Keratinocyte (primary cell): ENCODE measurements around the gene SERPINA1. TPM values are rescaled to one million over a fixed set of nuclear protein-coding genes. Genes with fewer than 3 reads are reported as not detected.
A peak's percentile ranks its signal among the peaks of the same experiment; 100 is the strongest.

Experiments used
- DNase-seq: peaks from one replicate; pipeline ENCODE4 v3.0.0-alpha.2; 2011; ENCODE audit warnings: low read depth, missing footprints, low spot score
- FAIRE-seq: peaks from 2 replicates; lab custom pipeline; 2011; peaks lifted over from hg19 to GRCh38; lab: Jason Lieb, UNC
- H2AFZ ChIP-seq: 2 replicates; pipeline ENCODE4 v1.6.0; 2012; ENCODE audit warnings: low read length, control low read depth, inconsistent platforms; ENCODE audit not compliant: control insufficient read depth
- H3K27ac ChIP-seq: 2 replicates; pipeline ENCODE4 v1.5.1; 2011; ENCODE audit warnings: low read length; ENCODE audit not compliant: control insufficient read depth, insufficient read depth
- H3K27me3 ChIP-seq: 3 replicates; pipeline ENCODE4 v1.6.0; 2011; ENCODE audit warnings: low read length; ENCODE audit not compliant: control insufficient read depth, insufficient read depth; ENCODE audit errors: extremely low read depth
- H3K36me3 ChIP-seq, 2 experiments: 2 replicates in 1 of 2; 3 replicates in 1 of 2; pipeline ENCODE4 v1.5.1; 2011; ENCODE audit warnings: low read length in 2 of 2, mild to moderate bottlenecking in 1 of 2; ENCODE audit not compliant: control insufficient read depth in 2 of 2, insufficient read depth in 2 of 2; ENCODE audit errors: extremely low read depth in 1 of 2
- H3K4me1 ChIP-seq: 3 replicates; pipeline ENCODE4 v1.5.1; 2011; ENCODE audit warnings: low read length; ENCODE audit not compliant: control insufficient read depth, insufficient read depth; ENCODE audit errors: extremely low read depth
- H3K4me2 ChIP-seq: 3 replicates; pipeline ENCODE4 v1.6.0; 2011; ENCODE audit warnings: low read depth, low read length; ENCODE audit not compliant: control insufficient read depth, insufficient read depth; ENCODE audit errors: extremely low read depth
- H3K4me3 ChIP-seq, 3 experiments: fragments of 200-600 bp in 1 of 3; sonication (generic) in 1 of 3; 2 replicates in 2 of 3; 3 replicates in 1 of 3; pipeline ENCODE4 v1.5.1; 2011 to 2016; ENCODE audit warnings: low read length in 3 of 3, mild to moderate bottlenecking in 3 of 3, control low read depth in 2 of 3, inconsistent platforms in 1 of 3, low read depth in 1 of 3, mixed read lengths in 1 of 3, mixed run types in 1 of 3, moderate library complexity in 1 of 3; ENCODE audit not compliant: control insufficient read depth in 2 of 3, insufficient read depth in 2 of 3; ENCODE audit errors: extremely low read depth in 1 of 3
- H3K79me2 ChIP-seq: 2 replicates; pipeline ENCODE4 v1.6.0; 2012; ENCODE audit warnings: low read length; ENCODE audit not compliant: control insufficient read depth, insufficient read depth
- H3K9ac ChIP-seq: 3 replicates; pipeline ENCODE4 v1.6.0; 2011; ENCODE audit warnings: low read length; ENCODE audit not compliant: control insufficient read depth, insufficient read depth; ENCODE audit errors: extremely low read depth
- H3K9me1 ChIP-seq: 3 replicates; pipeline ENCODE4 v1.6.0; 2011; ENCODE audit warnings: low read length; ENCODE audit not compliant: control insufficient read depth, insufficient read depth; ENCODE audit errors: extremely low read depth
- H3K9me3 ChIP-seq: 2 replicates; pipeline ENCODE4 v1.5.1; 2012; ENCODE audit warnings: low read depth, low read length; ENCODE audit not compliant: control insufficient read depth
- H4K20me1 ChIP-seq: 3 replicates; pipeline ENCODE4 v1.6.0; 2011; ENCODE audit warnings: low read length; ENCODE audit not compliant: control insufficient read depth, insufficient read depth; ENCODE audit errors: extremely low read depth
- CTCF ChIP-seq, 3 experiments: IDR thresholded peaks in 1 of 3; conservative IDR thresholded peaks in 1 of 3; optimal IDR thresholded peaks in 1 of 3; 2 replicates in 2 of 3; 3 replicates in 1 of 3; pipeline versions ENCODE3 to v1.5.1; 2011; ENCODE audit warnings: low read length in 3 of 3, mild to moderate bottlenecking in 3 of 3, moderate library complexity in 2 of 3, control low read depth in 1 of 3, inconsistent platforms in 1 of 3; ENCODE audit not compliant: insufficient read depth in 2 of 3; ENCODE audit errors: extremely low read depth in 1 of 3
- EZH2 ChIP-seq: IDR thresholded peaks from one replicate; pipeline ENCODE4 v1.6.1; 2012; ENCODE audit warnings: inconsistent platforms, mild to moderate bottlenecking, low read length, moderate library complexity
- dilution Hi-C: fragments of 300-500 bp; cut with MboI; formaldehyde crosslinking; loops from one replicate; pipeline ENCODE4 v1.7.0; 2020; ENCODE audit warnings: low sequenced_read_pairs; ENCODE audit not compliant: extremely low pct_ligation_motif_present
- polyA plus RNA-seq, 5 experiments: library from polyadenylated mRNA; depleted of rRNA in 3 of 5; stranded (reverse) in 3 of 5; stranded (forward) in 1 of 5; unstranded in 1 of 5; fragments of >200 nt; gene quantifications; 1 replicate in 1 of 5; 2 replicates in 3 of 5; 3 replicates in 1 of 5; pipeline versions ENCODE4 v1.2.1 to v1.2.3, GENCODE V29; 2011 to 2012; ENCODE audit warnings: missing spikeins in 2 of 5, low read depth in 1 of 5, low replicate concordance in 1 of 5

SERPINA1 gene
- polyA plus RNA-seq, 1 donor (not counting 4 experiments of a cell fraction or from before 2014, with no cell fraction given), result 0.71 TPM

GRCh38 chr14:94341656-94342333 lies 46.6 kb downstream of the SERPINA1 start:
- no peaks in the 10 kb centered on the region for H3K36me3 ChIP-seq
- DNase-seq (no peak), FAIRE-seq (no peak)
- H3K79me2 ChIP-seq, result no peaks in the 10 kb centered on the region
- H2AFZ ChIP-seq, result no peak overlapping the region
- H3K4me1 ChIP-seq, result peaks cover 29% of the 10 kb centered on the region
- peaks cover 4% of the 10 kb centered on the region for H3K27me3 ChIP-seq
- peak overlapping the region; percentile 51 for H3K4me2 ChIP-seq
- TF ChIP-seq CTCF (optimal IDR thresholded peaks at IDR 0.05 in 1 of 3, IDR thresholded peaks at IDR 0.05 in 1 of 3, conservative IDR thresholded peaks at IDR 0.05 in 1 of 3; ENCODE audit: extremely low read depth in 1 of 3, insufficient read depth in 2 of 3, low read length in 3 of 3) (no peak), EZH2 (no peak)
- H3K9me3 ChIP-seq, result no peaks in the 10 kb centered on the region
- dilution Hi-C loops, result no loop called here
- no peaks in the 10 kb centered on the region for H4K20me1 ChIP-seq
- peak overlapping the region; percentile 56 for H3K27ac ChIP-seq
- no peak overlapping the region for H3K9ac ChIP-seq
- no peaks in the 10 kb centered on the region for H3K9me1 ChIP-seq
- H3K4me3 ChIP-seq, result peak overlapping the region in 1 of 3 experiments; percentile 11

GRCh38 chr14:94340533-94340932 lies 47.9 kb downstream of the SERPINA1 start:
- no peak for TF ChIP-seq CTCF (optimal IDR thresholded peaks at IDR 0.05 in 1 of 3, IDR thresholded peaks at IDR 0.05 in 1 of 3, conservative IDR thresholded peaks at IDR 0.05 in 1 of 3; ENCODE audit: extremely low read depth in 1 of 3, insufficient read depth in 2 of 3, low read length in 3 of 3)
- no peak for TF ChIP-seq EZH2
- dilution Hi-C loops, result no loop called here

More at GRCh38 chr14:94340533-94340932, 47.9 kb downstream of the SERPINA1 start:
- FAIRE-seq (no peak), DNase-seq (no peak)
- H2AFZ ChIP-seq, result no peak overlapping the region
- H3K79me2 ChIP-seq, result no peaks in the 10 kb centered on the region
- no peaks in the 10 kb centered on the region for H3K9me3 ChIP-seq
- no peaks in the 10 kb centered on the region for H3K9me1 ChIP-seq
- no peaks in the 10 kb centered on the region for H4K20me1 ChIP-seq
- no peaks in the 10 kb centered on the region for H3K36me3 ChIP-seq
- H3K4me3 ChIP-seq, result no peak overlapping the region
- H3K4me1 ChIP-seq, result peaks cover 26% of the 10 kb centered on the region
- H3K27me3 ChIP-seq, result no peaks in the 10 kb centered on the region
- H3K9ac ChIP-seq, result no peak overlapping the region
- no peak overlapping the region for H3K27ac ChIP-seq
- no peak overlapping the region for H3K4me2 ChIP-seq
